GM08714 (cell line): Measurements from ENCODE around the gene RXRB.

Source experiments
- H3K4me3 ChIP-seq: fragments of 200-500 bp; sonication (Bioruptor generic); 2 replicates; pipeline ENCODE4 v1.5.1; 2014; ENCODE audit warnings: mild to moderate bottlenecking, low read length, inconsistent platforms
- ZNF274 ChIP-seq: IDR thresholded peaks from 2 replicates; pipeline ENCODE4 v1.6.1; 2012; ENCODE audit warnings: mild to moderate bottlenecking, low read depth, low read length

RXRB gene

GRCh38 chr6:33183071-33183683 lies 17.3 kb downstream of the RXRB start:
- no peak for TF ChIP-seq ZNF274
- H3K4me3 ChIP-seq, result no peak overlapping the region

DNA sequence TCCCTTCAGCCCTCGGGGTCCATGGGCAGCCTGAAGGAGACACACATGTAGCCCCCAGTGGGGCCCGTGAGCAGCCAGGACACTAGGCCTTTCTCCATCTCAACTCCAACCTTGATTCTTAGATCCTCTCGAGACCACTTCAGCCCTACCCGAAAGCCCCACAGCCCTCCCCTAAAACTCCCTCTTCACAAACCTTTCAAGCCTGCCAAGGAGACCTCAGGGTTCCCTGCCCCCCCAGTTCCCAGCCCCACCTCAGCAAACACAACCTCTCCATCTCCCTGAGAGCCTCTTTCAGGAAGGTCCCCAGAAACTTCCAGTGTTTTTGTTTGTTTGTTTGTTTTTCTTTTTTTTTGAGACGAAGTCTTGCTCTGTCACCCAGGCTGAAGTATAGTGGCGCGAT lies 19.3 kb downstream of the RXRB start:
- no peak for TF ChIP-seq ZNF274
- no peak overlapping the region for H3K4me3 ChIP-seq

DNA sequence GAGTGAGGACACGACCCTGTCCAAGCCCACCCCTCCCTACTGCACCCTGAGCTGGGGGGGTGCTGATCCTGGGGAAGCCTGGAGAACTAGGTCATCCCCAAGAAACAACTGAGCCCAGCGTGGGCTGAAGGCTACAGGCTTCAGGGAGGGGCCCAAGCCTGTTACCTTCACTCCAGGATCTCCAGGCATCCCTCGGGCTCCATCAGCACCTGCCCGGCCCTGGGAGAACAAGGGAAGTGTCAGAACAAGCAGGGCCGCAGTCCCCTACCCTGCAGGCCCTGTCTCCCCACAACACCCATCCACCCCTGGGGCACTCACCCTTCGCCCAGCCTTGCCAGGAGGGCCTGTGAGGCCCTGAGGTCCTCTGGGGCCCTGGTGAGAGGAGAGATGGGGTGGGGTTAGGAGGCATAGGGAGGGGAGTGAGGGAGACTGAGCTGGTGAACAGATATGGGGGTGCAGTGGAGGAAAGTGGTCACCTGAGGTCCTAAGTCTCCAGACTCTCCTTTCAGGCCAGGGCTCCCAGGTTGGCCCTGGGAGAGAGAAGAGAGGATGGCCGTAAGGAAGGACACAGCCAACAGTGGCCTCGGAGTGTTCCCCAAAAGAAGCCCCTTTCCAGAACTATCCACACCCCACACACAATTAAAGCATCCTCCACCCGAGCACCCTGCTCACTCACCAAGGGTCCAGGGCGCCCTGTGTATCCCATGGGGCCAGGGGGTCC lies 21.6 kb downstream of the RXRB start:
- no peak overlapping the region for H3K4me3 ChIP-seq
- no peak for TF ChIP-seq ZNF274

- H3K4me3 ChIP-seq, result no peak overlapping the region
- no peak for TF ChIP-seq ZNF274
Observed at GRCh38 chr6:33177552-33178446, 22.7 kb downstream of the RXRB start.

DNA sequence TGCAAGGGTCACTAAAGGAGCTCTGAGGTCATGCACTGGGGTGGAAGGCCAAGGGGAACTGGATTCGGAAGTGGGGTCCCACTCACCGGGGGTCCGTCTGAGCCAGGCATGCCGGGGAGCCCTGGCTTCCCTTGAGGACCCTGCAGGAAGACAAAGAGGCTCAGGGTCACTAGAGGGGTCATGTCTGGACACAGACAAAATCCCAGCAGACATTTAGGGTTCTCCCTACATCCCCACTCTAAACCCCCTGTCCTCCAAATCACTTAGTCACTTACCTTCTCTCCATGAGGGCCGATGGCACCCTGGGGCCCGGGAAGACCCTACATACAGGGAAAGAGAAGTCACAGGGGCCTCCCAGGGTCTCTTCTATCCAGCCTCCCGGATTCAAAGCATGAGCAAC lies 23.6 kb downstream of the RXRB start:
- H3K4me3 ChIP-seq, result no peak overlapping the region
- TF ChIP-seq ZNF274, result no peak

GRCh38 chr6:33175436-33176069 lies 24.9 kb downstream of the RXRB start:
- TF ChIP-seq ZNF274, result no peak
- H3K4me3 ChIP-seq, result no peak overlapping the region

- no peak for TF ChIP-seq ZNF274
- H3K4me3 ChIP-seq, result no peak overlapping the region
Observed at GRCh38 chr6:33174784-33175183, 25.7 kb downstream of the RXRB start.

DNA sequence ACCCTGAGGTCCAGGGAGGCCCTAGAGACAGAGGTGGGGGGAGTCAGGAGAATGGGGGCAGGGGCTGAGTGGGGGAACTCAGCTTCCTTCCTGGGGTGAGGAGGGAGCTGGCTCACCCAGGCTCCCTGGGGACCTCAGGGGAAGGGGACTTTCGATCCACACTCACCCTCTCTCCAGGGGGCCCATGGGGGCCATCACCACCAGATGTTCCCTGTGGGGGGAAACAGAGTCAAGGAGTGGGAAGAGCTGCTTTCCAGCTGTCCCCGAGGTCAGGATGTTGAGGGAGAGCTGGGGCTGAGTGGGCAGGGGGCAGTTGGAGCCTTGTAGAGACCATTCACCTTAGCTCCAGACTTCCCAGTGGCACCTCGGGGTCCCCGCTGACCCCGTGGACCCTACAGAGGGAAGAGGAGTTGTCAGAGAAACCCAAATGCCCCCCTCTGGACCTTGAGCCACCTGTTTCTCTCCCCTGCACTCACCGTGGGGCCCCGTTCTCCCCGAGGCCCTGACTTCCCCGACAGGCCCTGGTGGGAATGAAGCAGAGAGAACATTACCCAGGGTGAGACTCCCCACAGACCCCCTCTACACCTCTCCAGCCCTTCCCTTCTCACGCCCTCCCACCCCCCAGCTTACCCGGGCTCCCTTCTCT lies 26.8 kb downstream of the RXRB start:
- H3K4me3 ChIP-seq, result no peak overlapping the region
- no peak for TF ChIP-seq ZNF274

GRCh38 chr6:33172688-33173534 lies 27.6 kb downstream of the RXRB start:
- H3K4me3 ChIP-seq, result no peak overlapping the region
- no peak for TF ChIP-seq ZNF274

DNA sequence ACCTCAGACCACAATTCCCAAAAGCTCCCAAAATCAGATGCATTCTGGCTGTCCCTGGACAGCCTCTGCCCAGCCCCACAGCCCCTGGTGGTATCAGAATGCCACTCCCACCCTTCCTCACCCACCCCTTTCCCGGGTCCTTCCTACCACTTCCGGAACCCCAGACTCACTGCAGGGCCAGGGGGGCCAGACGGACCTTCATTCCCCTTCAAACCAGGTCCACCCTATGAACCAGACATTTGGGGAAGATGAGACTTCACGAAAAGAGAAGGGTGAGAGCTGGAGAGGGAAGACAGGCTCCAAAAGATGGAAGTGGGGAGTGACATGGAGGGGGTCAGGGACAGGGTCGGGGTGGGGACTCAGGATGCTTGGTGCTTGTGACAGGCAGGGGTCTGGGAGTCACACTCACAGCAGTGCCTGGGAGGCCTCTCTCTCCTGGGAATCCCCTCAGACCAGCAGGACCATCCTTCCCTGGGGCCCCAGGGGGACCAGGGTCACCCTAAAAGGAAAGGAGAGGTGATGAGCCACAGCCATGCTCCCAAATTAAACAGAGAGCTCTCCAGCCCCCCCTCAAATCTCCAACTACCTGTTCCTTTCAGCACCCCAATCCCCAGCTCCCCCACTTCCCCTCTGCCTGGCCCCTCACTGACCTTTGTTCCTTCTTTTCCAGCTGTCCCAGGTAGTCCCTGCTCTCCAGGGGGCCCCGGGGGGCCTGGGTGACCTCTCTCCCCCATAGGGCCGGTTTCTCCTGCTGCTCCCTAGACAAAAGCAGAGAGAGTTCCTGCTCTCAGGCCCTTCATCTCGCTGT lies 28.4 kb downstream of the RXRB start:
- no peak for TF ChIP-seq ZNF274
- H3K4me3 ChIP-seq, result no peak overlapping the region

DNA sequence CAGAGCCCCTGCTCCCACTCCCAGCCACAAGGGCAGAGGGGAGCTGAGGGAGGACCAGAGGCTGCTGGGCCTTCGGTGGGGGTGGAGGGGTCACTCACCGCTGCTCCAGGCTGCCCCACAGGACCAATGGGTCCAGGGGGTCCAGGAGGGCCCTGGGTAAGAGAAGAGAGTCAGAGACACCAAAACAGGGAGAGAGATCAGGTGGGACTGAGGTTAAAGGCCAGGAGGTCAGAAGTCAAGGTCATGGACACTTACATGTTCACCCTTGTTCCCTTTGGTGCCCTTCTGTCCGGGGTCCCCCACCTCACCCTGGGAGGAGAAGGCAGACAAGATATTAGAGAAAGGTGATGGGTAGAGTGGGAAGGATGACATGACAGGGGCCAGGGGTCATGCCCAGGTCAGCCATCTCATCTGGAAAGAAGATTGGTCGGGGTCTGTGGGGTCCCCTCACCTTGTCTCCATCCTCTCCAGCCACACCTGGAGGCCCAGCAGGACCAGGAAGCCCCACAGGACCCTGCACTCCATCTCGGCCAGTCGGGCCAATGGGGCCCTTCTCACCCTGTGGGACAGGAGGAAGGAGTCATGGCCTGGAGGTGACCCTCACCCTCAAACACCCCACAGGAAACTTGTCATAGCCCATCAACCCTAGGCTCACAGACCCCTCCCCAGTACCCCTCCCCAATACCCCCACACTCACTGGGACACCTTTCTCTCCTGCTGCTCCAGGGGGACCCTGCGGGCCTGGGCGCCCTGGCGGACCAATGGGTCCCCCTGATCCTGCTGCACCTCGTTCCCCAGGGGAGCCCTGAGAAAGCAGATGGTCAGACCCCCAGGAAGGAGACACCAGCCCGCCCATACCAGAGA lies 29.2 kb downstream of the RXRB start:
- TF ChIP-seq ZNF274, result no peak
- no peak overlapping the region for H3K4me3 ChIP-seq
